Hepatocyte (in vitro differentiated cells): ENCODE results near the gene RCC2. TPM values are rescaled to one million over a fixed set of nuclear protein-coding genes. Genes with fewer than 3 reads are reported as not detected.
"Not testable (repeated sequence)": the region's sequence is repeated elsewhere in the genome, so short reads cannot be mapped to it uniquely, and the experiment has no call there.

ENCODE experiments used
- DNase-seq: peaks from one replicate; pipeline ENCODE4 v3.0.0-alpha.2; 2016; ENCODE audit warnings: low spot score
- H2AFZ ChIP-seq: fragments of 200-600 bp; sonication (generic); 2 replicates; pipeline ENCODE4 v1.6.0; 2016; ENCODE audit warnings: antibody characterized with exemption, mild to moderate bottlenecking
- H3K27ac ChIP-seq: fragments of 200-600 bp; sonication (generic); 2 replicates; pipeline ENCODE4 v1.5.1; 2016; ENCODE audit warnings: mild to moderate bottlenecking
- H3K27me3 ChIP-seq: fragments of 200-600 bp; sonication (generic); 2 replicates; pipeline ENCODE4 v1.6.1; 2016
- H3K36me3 ChIP-seq: fragments of 200-600 bp; sonication (generic); replicated peaks from 2 replicates; pipeline ENCODE4 v1.5.1; 2016; ENCODE audit warnings: low read depth; ENCODE audit not compliant: insufficient read depth
- H3K4me1 ChIP-seq: fragments of 200-600 bp; sonication (generic); 2 replicates; pipeline ENCODE4 v1.5.1; 2016; ENCODE audit warnings: mild to moderate bottlenecking, moderate library complexity; ENCODE audit not compliant: insufficient read depth
- H3K4me2 ChIP-seq: fragments of 200-600 bp; sonication (generic); 2 replicates; pipeline ENCODE4 v1.6.0; 2016
- H3K4me3 ChIP-seq: fragments of 200-600 bp; sonication (generic); 2 replicates; pipeline ENCODE4 v1.5.1; 2016; ENCODE audit warnings: mild to moderate bottlenecking
- H3K79me2 ChIP-seq: fragments of 200-600 bp; sonication (generic); 2 replicates; pipeline ENCODE4 v1.6.0; 2017; ENCODE audit warnings: mild to moderate bottlenecking
- H3K9me2 ChIP-seq: fragments of 200-600 bp; sonication (generic); replicated peaks from 2 replicates; pipeline ENCODE4 v1.6.0; 2017; ENCODE audit warnings: mild to moderate bottlenecking; ENCODE audit not compliant: insufficient read depth
- H3K9me3 ChIP-seq: fragments of 200-600 bp; sonication (generic); 2 replicates; pipeline ENCODE4 v1.5.1; 2016; ENCODE audit warnings: low read depth, mild to moderate bottlenecking
- H4K20me1 ChIP-seq: fragments of 200-600 bp; sonication (generic); 2 replicates; pipeline ENCODE4 v1.6.0; 2016; ENCODE audit warnings: mild to moderate bottlenecking; ENCODE audit not compliant: insufficient read depth, poor library complexity, severe bottlenecking
- CTCF ChIP-seq: fragments of 200-600 bp; sonication (generic); IDR thresholded peaks from 2 replicates; pipeline ENCODE4 v1.5.1; 2016; ENCODE audit warnings: antibody characterized with exemption, mild to moderate bottlenecking; ENCODE audit not compliant: poor library complexity
- EZH2 ChIP-seq: fragments of 200-600 bp; sonication (generic); IDR thresholded peaks from 2 replicates; pipeline ENCODE4 v1.6.1; 2016; ENCODE audit warnings: antibody characterized with exemption, mild to moderate bottlenecking, borderline replicate concordance
- EZH2phosphoT487 ChIP-seq: fragments of 200-600 bp; sonication (generic); IDR thresholded peaks from one replicate; pipeline ENCODE4 v1.6.1; 2018; ENCODE audit warnings: antibody characterized with exemption, mild to moderate bottlenecking, low read depth, moderate library complexity; ENCODE audit not compliant: unreplicated experiment, severe bottlenecking
- WGBS: methylation state at CpG from one replicate; pipeline ENCODE4 v1.1.6; 2016; ENCODE audit warnings: low lambda C conversion rate; ENCODE audit errors: missing lambda C conversion rate; 5-methylcytosine and 5-hydroxymethylcytosine counted together
- polyA plus RNA-seq: library from polyadenylated mRNA; unstranded; fragments of >200 nt; fragmentation: Nextera tagmentation; extraction: Ambion mirVana; gene quantifications from 2 replicates; pipeline ENCODE4 v1.2.1, GENCODE V29; 2016
- total RNA-seq: library from RNA; depleted of rRNA; stranded (reverse); fragments of >200 nt; gene quantifications from 2 replicates; pipeline ENCODE4 v1.2.3, GENCODE V29; 2014

RCC2 gene
- 42.1 and 56.9 TPM in 2 replicates for total RNA-seq
- polyA plus RNA-seq: 22.5 and 25.1 TPM in 2 replicates

GRCh38 chr1:17439250-17440073 is at the start of gene RCC2:
TSS of gene RCC2 (minus strand) at chr1:17439677. CDS start at chr1:17438514, 1,163 bp downstream.
- Histone ChIP-seq H3K27me3 (no peaks in the 10 kb centered on the region), H3K4me3 (peak within 1 kb of the TSS; percentile 51), H3K4me1 (peaks cover 25% of the 10 kb centered on the region), H2AFZ (peak within 1 kb of the TSS; percentile 67), H3K9me3 (no peaks in the 10 kb centered on the region), H4K20me1 (peaks cover 27% of the 10 kb centered on the region), H3K36me3 (no peaks in the 10 kb centered on the region), H3K9me2 (no peaks in the 10 kb centered on the region), H3K4me2 (peak within 1 kb of the TSS; percentile 92), H3K79me2 (peaks cover 40% of the 10 kb centered on the region), H3K27ac (peak within 1 kb of the TSS; percentile 84)
- 2% methylated on average over 41 of the region's 75 CpGs for WGBS
- DNase-seq: peak; percentile 90
- TF ChIP-seq CTCF (no peak), EZH2phosphoT487 (no peak), EZH2 (no peak)

GRCh38 chr1:17486242-17486641 is 46.8 kb upstream of the RCC2 start:
- no peak for TF ChIP-seq CTCF
- no peak for TF ChIP-seq EZH2
- no peak for TF ChIP-seq EZH2phosphoT487
- Histone ChIP-seq H3K79me2 (no peaks in the 10 kb centered on the region), H2AFZ (no peak overlapping the region), H3K27me3 (no peaks in the 10 kb centered on the region), H3K9me2 (no peaks in the 10 kb centered on the region), H3K4me3 (no peak overlapping the region), H4K20me1 (no peaks in the 10 kb centered on the region), H3K27ac (no peak overlapping the region), H3K4me2 (no peak overlapping the region), H3K9me3 (no peaks in the 10 kb centered on the region), H3K4me1 (peaks cover 6% of the 10 kb centered on the region), H3K36me3 (no peaks in the 10 kb centered on the region)
- 84% methylated on average over 9 of the region's 9 CpGs for WGBS
- no peak for DNase-seq

- Histone ChIP-seq H3K36me3 (no peaks in the 10 kb centered on the region), H3K4me2 (no peak overlapping the region), H3K9me3 (no peaks in the 10 kb centered on the region), H4K20me1 (no peaks in the 10 kb centered on the region), H3K9me2 (no peaks in the 10 kb centered on the region), H3K27ac (no peak overlapping the region), H3K4me1 (peaks cover 6% of the 10 kb centered on the region), H3K4me3 (no peak overlapping the region), H3K27me3 (no peaks in the 10 kb centered on the region), H3K79me2 (no peaks in the 10 kb centered on the region), H2AFZ (no peak overlapping the region)
- TF ChIP-seq CTCF: peak; percentile 35
- TF ChIP-seq EZH2: no peak
- no peak for DNase-seq
- 56% methylated on average over 10 of the region's 10 CpGs for WGBS
Measured at GRCh38 chr1:17485281-17485680, 45.8 kb upstream of the RCC2 start.

GRCh38 chr1:17481981-17482380 is 42.5 kb upstream of the RCC2 start:
- H3K9me3 ChIP-seq, H3K4me2 ChIP-seq, H2AFZ ChIP-seq, H4K20me1 ChIP-seq, DNase-seq, H3K9me2 ChIP-seq, H3K27ac ChIP-seq, H3K27me3 ChIP-seq, H3K4me1 ChIP-seq, H3K36me3 ChIP-seq, H3K79me2 ChIP-seq, H3K4me3 ChIP-seq: not testable (repeated sequence)
- 83% methylated on average over 10 of the region's 10 CpGs for WGBS
